GM18511 (cell line): Measurements from ENCODE around the gene ETV5.

Experiments used
- ATAC-seq: cut with Tn5 transposase; IDR thresholded peaks from one replicate; pipeline ENCODE4 v1.9.1; 2021; ENCODE audit warnings: mild to moderate bottlenecking, moderate library complexity; ENCODE audit not compliant: unreplicated experiment

ETV5 gene

DNA sequence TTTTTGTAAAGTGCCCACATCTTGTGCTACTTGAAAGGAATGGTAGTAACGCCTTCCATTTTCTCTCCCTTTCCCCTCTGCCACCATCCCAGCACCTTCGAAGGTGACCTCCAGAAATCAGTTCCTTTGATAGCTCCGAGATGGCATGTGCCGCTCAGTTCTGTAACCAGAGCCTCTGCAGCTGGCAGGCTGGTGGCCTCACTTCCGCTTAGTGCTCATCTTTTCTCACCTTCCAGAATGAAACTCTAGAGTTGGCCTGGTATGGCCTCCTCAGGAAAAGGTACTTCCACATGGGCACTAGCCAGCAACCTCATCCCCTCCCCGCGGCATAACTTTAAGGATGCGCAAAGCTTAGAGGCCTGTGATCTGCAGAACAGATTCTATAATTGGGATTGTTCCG, 38.8 kb downstream of the ETV5 start:
- no peak for ATAC-seq

DNA sequence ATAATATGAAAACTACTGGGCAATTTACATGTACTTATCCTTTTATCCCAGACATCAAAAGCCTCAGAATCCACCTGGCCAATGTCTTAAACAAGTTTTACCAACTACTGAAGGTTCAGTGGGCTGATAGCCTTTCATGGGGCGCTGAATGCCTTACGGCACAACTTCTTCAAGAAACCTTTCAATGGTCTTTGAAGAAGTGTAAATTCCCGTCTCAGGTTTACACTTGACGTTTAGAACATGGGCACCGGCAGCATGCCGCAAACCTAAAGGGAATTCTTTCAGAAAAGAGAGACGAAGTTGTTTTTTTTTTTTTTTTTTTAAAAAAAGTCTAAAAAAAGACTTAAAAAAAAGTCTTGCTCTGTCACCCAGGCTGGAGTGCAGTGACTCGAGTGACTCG, 39.7 kb downstream of the ETV5 start:
- no peak for ATAC-seq

GRCh38 chr3:186068243-186068552, 40.7 kb downstream of the ETV5 start:
- no peak for ATAC-seq

- ATAC-seq, result no peak
Observed at GRCh38 chr3:186067360-186068242, 41.3 kb downstream of the ETV5 start.

GRCh38 chr3:186060222-186060621, 48.7 kb downstream of the ETV5 start:
- ATAC-seq, result peak; percentile 94

GRCh38 chr3:186059192-186059591, 49.7 kb downstream of the ETV5 start:
- ATAC-seq, result no peak

GRCh38 chr3:186058225-186058624, 50.7 kb downstream of the ETV5 start:
- no peak for ATAC-seq

DNA sequence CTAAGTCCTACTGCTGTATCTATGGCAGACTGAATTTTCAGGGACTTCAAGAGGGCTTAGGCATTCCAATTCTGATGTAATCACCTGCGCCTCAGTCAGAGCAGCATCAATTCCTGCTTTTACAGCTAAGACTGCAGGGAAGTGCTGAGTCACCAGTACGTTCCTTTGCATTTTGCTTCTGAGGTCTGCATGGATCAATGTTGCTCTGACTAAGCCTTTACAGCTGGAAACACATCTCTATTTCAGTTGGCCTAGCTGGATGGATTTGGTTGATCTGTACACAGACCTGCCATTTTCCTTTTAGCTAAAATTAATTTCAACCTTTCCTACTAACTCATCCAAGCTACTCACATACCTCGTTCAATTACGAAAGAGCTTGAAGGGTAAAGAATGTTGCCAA, 51.3 kb downstream of the ETV5 start:
- ATAC-seq, result no peak

- no peak for ATAC-seq
Observed at GRCh38 chr3:186054792-186055352, 54.0 kb downstream of the ETV5 start.

- no peak for ATAC-seq
Observed at GRCh38 chr3:186053954-186054791, 54.7 kb downstream of the ETV5 start.

- no peak for ATAC-seq
Observed at GRCh38 chr3:186052096-186052840, 56.6 kb downstream of the ETV5 start.

DNA sequence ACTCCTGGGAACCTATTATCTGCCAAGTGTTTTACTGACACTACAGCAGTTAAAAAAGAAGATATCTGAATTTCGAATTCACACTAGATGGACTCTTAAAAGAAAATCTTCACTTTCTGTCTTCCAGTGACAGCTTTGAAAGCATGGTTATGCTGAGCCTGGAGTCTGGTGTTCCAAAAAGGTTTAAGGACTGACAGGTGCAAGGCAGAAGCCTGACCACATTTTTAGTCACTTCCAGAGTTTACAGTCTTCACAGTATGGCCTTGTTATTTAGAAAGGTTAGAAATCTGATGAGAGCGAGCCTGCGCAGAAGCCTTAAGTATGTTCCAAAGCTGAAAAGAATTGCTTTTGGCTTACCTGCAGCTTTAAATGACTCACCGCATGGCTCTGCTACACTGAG, 59.9 kb downstream of the ETV5 start:
- no peak for ATAC-seq

GRCh38 chr3:186048119-186048518, 60.8 kb downstream of the ETV5 start:
- no peak for ATAC-seq

DNA sequence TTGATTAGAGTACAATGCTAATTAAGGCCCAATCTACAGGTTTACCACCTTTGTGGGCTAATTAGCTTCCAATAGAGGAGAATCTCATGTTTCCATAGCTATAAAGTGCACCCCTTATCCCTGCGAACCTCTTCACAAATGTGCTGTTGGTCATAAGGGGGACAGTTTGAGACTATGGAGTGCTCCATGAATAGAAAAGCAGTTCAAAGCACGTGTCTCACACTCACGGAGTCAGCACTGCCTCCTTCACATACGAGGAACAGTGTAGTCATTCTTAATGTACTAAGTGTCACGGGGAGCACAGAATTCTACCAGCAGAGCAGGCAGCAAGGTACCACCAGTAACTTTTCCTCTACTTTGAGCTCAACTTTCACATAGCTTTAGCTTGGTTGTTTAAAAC, 62.1 kb downstream of the ETV5 start:
- no peak for ATAC-seq

DNA sequence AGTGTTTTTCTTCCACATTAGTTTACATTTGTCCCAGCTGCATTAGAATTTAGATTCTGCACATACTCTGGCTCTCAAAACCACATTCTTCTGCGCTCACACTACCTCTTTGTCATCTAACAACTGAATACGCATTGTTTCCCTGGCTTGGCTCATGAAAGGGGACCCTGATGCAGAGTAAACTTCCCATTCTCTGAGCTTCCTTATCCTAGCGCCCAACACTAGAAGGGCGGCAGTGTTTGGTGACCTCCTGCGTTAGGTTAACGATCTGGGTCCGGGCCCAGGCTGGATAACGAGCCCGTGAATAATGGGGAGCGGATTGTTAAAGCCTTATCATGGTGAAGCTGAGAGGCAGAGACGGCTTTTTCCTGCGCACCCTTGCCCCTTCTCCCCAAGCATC, 63.9 kb downstream of the ETV5 start:
- ATAC-seq, result no peak

DNA sequence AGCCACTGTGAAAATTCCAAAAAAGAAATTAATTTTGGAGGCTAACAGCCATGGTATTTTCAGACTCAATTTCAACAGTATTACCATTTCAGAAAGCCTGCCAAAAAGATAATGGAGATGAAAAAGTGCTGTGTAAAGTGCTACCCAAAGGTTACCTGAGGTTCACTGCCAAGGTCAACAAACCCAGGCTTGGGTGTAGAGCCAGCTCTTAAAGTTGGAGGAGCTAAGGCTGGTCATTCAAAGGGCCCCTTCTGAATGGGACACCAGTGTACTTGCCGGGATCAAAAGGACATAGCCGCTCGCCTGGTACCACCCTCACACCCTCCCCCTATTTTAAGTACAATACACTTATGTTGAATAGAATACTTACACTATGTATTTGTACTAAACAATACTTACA, 64.5 kb downstream of the ETV5 start:
- ATAC-seq, result no peak

DNA sequence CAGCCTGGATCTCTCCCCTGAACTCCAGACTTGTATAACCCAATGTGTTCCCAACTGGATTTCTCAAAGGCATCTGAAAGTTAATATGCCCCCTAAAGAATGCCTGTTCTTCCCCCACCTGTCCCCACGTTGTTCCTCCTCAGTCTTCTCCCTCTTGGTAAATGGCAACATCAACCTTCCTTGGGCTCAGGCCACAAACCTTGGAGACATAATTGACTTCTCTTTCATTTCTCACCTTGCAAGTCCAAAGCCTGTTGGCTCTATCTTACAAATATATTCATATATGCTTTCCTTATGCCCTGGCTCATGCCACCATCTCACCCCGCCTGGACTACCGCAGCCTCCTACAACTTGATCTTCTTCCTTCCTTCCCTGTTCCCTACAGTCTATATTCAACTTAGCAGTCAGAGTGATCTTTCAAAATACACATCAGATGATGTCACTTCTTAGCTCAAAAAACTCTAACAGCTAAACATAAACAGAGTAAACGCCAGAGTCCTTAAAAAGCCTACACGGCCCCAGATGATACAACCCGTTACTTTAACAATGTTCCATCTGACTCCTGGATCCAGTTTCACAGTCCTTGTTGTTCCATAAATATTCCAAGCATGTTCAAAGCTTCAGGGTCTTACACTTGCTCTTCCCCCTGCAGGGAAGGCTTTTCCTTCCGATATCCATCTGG, 66.2 kb downstream of the ETV5 start:
- ATAC-seq, result no peak

DNA sequence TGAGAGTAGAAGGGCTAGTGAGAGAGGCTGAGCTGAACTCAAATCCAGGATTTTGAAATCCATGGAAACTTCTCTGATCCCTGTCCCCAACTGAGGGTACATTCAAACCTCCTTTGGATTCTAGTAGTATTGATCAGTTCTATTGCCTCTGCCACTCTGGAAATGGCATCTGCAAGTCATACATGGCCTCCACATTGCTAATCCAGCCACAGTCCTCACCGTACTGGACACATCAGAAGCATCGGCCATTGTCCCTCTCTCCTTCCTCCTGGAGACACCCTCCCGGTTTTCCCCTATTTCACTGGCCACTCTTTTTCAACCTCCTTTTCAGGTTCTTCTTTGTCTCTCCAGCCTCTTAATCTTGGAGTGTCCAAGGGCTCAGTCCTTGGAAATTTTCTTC, 66.9 kb downstream of the ETV5 start:
- ATAC-seq, result no peak

GRCh38 chr3:186038360-186038759, 70.5 kb downstream of the ETV5 start:
- ATAC-seq, result no peak

DNA sequence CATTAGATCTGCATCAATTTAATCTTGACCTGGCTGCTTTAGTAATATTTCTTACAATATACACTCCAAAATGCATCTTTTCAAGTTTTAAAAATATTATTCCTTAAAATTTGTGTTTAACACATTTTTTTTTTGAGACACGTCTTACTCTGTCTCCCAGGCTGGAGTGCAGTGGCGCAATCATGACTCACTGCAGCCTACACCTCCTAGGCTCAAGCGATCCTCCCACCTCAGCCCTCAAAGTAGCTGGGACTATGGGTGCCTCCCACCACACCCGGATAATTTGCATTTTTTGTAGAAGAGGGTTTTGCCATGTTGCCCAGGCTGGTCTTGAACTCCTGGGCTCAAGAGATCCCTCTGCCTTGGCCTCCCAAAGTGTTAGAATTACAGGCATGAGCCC, 73.6 kb downstream of the ETV5 start:
- ATAC-seq, result no peak

- ATAC-seq, result no peak
Observed at GRCh38 chr3:186032321-186032720, 76.6 kb downstream of the ETV5 start.
